GM13977 (cell line): ENCODE data around the gene SLC26A6.

Experiments
- DNase-seq: peaks from one replicate; pipeline ENCODE4 v3.0.0; 2012; ENCODE audit warnings: low spot score
- CTCF ChIP-seq: IDR thresholded peaks from 2 replicates; pipeline ENCODE4 v1.5.1; 2012; ENCODE audit warnings: mild to moderate bottlenecking, control low read depth; ENCODE audit not compliant: insufficient read depth; ENCODE audit errors: extremely low read depth, missing control alignments
- in situ Hi-C: fragments of 300-500 bp; cut with MboI; formaldehyde crosslinking; loops from one replicate; pipeline ENCODE4 v1.12.0; 2022; ENCODE audit warnings: low sequenced_read_pairs, low pct_unique_long_range_greater_than_20kb, mixed read lengths, inconsistent platforms; ENCODE audit not compliant: unreplicated experiment

Gene SLC26A6

GRCh38 chr3:48641396-48641795 is 6.1 kb upstream of the SLC26A6 start:
- no peak for TF ChIP-seq CTCF
- DNase-seq, result no peak
- in situ Hi-C loops, result no loop called here

DNA sequence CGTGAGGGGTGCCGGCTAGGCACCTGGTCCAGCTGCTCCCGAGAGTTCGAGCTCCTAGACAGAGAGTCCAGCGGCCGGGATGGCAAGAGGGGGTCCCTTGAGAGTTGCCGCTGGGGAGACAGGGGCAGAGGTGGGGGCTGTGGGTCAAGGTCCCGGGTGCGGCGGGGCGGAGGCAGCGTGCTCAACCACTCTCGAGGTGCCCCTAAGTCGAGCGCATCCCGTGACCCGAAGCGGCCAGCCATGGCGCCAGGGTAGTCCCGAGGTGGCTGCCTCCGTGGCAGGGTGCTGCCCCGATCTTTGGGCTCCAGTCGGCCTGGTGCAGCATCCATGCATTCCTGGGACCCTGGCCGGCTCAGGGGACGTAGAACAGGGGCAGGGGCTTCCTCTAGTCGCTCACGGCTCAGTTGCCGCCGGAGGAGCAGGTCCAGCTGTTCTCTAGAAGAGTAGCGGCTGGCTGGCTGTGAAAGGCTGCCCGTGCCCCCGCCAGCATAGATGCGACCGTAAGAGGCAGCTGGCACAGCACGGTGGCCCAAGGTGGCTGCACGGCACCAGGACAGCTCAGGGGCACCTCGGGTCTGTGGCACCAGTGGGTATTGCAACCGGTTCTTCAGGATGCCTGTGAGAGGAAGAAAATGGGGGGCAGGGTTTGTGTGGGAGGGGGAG is 4.8 kb upstream of the SLC26A6 start:
- no peak for TF ChIP-seq CTCF
- in situ Hi-C loops, result no loop called here
- DNase-seq, result no peak

DNA sequence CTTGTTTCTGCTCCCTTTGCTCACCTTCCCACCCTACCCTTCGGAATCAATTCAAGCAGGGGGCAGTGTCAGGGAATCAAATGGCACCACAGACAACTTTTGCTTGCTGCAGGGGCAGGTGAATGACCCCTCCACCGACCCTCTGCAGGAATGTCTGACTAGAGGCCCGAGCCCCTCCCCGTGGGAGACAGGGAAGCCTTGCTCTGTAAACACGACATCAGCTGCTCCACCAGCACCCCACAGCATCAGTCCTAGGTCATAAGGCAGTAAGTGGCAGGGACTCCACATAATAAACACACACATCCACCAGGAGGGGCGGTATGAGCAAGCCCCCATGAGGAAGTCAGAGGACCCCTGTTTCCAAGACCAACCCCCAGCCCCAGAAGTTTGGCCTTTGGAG is 2.0 kb upstream of the SLC26A6 start:
- TF ChIP-seq CTCF, result no peak
- in situ Hi-C loops, result no loop called here
- no peak for DNase-seq

DNA sequence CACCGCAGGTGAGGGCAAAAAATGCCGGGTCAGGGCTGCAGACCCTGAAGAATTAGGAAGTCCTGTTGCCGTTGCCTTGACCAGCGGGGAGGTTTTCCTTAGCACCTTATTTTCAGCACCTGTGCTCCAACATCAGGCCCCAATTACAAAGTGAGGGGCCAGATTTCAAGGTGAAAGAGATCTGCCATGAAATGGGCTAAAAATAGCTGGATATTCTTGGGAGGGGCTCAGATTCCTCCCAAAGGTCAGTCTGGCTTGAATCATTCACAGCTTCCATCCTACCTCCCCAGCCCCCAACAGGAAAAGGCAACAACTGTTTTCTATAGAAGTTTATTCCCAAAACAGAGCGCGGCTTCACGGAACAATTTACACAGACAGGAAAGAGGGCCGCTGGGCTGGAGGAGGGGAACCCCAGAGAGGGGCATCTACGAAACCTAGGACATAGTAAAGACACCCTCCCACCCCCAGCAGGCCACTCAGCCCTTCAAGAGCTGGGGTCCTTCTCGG is 941 bp upstream of the SLC26A6 start:
- DNase-seq, result no peak
- no peak for TF ChIP-seq CTCF
- in situ Hi-C loops, result no loop called here

DNA sequence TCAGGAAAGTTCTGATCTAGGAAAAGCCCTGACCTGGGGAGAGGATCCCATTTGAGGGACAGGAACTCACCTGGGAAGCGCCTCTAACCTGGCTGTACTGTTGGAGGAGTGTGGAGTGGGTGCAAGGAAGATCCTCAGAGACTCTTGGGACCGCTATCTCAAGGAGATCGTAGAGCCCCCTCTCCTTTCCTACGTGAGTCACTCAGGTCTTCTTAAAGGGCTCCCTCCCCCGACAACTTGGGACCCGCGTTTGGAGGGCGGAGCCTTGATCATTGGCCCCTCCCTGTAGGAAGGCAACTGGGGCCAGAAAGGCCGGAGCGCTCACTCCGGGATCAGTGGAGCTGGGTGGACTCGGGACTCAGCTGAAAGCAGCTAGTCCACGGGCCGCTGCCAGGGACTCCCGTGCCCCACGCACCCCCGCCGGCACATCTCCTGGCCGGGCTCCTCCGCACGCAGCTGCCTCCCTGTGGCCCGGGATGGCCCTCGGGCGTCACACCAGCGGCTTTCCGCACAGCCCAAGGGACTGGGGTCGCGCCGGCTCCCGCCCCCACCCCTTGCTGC is 520 bp downstream of the SLC26A6 start:
- DNase-seq, result peak; percentile 80
- in situ Hi-C loops, result no loop called here

GRCh38 chr3:48633743-48634142 is 1.5 kb downstream of the SLC26A6 start:
- DNase-seq, result no peak
- in situ Hi-C loops, result no loop called here
- no peak for TF ChIP-seq CTCF

More for the DNA sequence above, 520 bp downstream of the SLC26A6 start:
- TF ChIP-seq CTCF, result no peak

GRCh38 chr3:48633256-48633655 is 2.0 kb downstream of the SLC26A6 start:
- TF ChIP-seq CTCF, result no peak
- DNase-seq, result no peak
- in situ Hi-C loops, result no loop called here
